Anterior cingulate cortex (tissue), 58 donors: ENCODE measurements around the gene RNASEH2B.

Experiments used
- DNase-seq, 58 donors: peaks; one replicate each; lab custom pipeline; 2025; lab: John Stamatoyannopoulos, UW

RNASEH2B gene

DNA sequence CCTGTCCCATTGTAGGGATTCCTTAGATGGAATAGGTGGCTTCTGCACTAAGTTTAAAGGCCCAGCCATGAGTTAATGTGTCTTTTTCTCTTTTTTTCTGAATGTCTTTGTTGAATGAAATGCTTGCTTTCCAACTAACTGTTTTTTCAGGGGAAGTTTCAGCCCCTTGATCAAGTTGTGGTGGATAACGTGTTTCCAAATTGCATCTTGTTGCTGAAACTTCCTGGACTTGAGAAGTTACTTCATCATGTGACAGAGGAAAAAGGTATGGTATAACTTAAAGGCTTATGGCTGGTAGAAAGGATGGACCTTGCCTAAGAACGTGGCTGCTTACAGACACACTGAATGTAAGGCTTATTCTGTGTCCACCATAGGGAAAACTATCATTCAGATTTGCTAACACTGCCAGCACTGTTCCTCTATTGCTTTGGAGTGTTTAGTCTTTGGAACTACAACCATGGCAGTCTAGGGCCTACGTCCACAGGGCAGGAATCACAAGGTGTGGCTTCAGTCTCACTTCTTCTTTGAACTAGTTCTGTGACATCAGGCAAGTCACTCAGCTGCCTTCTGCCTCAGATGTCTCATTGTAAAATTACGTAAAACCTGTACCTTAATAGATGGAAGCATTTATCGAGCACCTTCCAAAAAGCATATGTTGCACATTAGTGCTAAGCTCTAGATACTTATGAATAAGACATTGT lies 25.3 kb downstream of the RNASEH2B start:
- no peak for DNase-seq

DNA sequence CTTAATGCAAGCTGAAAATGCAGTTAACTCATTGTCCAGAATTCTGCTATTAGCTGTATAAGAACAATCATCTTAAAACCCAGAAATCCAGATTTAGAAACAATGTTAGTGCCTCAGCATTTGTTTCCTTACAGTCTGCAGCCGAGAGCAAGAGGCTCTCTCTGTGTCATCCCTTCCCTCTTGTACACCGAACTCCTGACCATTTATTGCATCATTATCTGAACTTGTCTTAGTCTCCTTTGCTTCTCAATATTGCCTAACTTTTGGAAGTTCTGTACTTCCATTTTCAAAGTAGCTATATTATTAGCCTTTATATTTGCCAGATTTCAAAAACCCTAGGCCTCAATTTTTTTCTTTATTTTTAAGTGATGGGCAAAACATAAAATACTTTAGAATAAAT lies 27.1 kb downstream of the RNASEH2B start:
- no peak for DNase-seq

DNA sequence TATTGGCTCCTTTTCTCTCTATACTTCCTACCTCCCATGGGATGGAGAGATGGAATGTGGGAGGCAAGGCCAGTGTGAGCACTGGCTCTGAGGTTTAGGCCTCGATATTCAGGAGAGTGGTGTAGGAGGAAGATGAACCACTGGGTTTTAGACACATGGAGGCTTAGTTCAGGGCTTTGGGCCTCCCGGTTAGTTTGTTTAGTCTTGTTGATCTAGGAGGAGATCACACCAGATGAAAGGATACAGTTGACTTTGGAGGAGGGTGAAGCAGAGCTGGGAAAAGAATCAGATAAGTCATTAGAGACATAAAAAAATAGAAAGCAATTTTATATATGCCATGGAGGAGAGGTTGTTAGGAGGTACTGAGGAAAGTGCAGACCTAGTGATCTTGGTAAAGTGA lies 30.9 kb downstream of the RNASEH2B start:
- no peak for DNase-seq

DNA sequence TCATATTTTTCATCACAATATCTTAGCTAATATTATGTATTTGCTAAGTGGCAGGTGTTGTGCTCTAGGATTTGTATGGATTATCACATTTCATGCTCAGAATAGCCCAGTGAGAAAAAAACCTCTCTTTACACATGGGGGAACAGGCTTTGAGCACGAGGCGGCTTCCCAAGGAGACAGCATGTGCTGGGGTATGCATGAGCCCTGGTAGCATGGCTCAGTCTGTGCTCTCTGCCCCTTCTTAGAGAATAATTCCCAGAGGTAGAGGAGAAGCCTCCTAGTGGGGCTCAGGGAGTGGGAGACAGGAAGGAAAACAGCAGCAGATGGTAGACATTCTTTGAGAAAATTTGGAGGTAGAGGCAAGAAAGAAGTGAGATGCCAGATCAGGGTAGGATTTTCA lies 31.6 kb downstream of the RNASEH2B start:
- DNase-seq, result no peak

DNA sequence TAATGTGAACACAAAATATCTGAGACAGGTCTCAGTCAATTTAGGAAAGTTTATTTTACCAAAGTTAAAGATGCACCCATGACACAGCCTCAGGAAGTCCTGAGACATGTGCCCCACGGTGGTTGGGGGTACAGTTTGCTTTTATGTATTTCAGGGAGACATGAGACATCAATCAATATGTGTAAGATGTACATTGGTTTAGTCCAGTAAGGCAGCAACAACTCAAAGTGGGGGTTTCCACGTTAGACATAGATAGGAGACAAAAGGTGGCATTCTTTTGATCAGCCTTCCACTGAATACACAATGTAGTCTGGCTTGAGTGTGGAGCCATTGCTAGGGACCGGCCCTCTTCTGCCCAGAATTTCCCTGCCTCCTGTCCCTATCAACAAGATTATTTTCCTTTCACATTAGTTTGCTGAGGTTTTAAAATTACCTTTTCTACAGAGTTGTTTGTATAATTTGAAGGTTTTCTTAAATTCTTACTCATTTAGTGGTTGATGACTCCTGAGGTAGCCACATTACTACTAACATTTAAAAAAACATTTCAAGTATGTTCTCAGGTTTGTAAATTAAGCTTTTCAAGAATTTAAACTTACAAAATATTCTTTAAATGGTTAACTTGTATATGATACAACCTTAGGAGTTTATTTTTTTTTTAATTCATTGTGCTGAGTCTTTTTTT lies 33.2 kb downstream of the RNASEH2B start:
- no peak for DNase-seq

DNA sequence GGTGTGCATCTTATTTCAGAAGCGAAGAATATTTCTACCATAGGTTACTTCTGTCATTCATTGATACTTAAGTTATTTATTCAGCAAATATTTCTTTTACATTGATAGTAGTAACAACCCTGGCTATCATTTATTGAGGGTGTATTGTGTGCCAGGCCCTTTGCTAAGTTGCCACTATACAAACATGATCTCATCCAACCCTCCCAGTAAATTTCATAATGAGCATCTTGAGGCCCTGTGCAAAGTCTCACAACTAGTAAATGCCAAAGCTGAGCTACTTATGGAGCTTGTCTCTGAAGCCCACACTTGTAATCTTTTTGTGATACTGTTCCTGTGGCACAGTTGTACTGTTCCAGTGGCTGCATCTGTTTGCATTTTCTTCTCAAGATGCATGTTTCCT lies 36.1 kb downstream of the RNASEH2B start:
- no peak for DNase-seq

DNA sequence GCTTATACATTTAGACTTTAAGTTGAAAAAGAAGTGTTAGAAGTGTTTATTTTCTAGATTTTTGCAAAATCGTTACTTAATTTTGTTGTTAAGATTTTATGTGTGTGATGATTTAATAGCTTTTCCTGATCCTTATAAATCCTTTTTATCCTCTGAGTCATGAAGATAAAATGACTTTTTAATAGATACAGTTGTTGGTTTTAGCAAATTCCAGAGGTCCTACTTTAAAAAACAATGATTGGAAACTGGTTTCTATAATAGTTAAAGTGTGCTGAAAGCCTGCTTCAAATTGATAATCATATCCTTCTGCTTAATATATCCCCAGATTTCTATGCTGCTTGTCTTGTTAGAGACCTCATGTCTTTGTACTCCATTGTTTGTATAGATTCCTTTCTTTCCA lies 39.0 kb downstream of the RNASEH2B start:
- DNase-seq, result no peak

DNA sequence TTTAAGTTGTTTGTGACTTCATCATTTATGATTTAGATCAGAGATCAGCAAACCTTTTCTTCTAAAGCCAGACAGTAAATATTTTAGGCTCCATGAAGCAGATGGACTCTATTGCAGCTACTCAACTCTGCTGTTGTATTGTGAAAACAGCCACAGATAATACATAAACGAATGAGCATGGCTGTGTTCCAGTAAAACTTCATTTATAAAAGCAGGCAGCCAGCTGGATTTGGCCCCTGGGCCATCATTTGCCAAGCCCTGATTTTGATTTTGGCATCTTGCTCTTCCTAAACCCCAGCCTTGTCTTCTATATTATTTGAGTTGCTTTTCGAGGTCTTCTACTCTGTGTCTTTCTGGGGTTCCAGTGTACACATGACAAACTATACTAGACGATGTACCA lies 41.3 kb downstream of the RNASEH2B start:
- no peak for DNase-seq

DNA sequence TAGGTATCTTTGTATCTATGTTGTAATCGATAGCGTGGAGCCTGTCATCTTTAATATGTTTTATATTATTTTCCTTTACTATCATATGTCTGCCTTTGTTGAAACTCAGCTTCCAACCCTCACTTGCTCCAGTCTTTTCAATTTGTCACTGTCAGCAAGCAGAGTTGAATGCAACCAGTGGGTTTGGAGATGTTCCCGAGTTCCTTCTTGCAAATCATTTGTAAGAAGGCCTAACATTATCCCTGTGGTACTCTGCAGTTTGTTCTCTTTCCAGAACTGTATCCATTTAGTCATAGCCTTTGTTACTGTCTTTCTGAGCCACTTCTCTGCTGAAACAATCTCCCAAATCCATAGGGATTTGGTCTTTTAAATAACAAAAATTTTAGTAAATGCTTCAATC lies 41.8 kb downstream of the RNASEH2B start:
- no peak for DNase-seq

DNA sequence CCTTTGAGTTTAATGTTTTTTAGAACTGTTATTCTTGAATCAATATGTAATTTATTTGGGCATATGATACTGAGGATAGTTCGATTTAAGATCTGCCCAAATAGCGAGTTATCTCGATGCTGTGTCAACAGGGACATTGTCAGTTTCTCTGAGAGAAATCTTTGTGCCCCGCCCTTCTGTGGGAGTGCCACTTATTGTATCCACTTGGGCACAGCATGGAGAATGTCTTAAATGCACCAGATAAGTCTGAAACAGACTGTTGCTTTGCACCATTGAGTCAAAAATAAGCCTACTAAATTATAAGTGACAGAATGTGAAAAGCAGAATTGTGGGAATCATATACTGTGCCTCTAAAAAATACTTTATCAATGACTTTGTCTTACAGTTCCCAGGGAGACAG lies 45.6 kb downstream of the RNASEH2B start:
- DNase-seq, result no peak

DNA sequence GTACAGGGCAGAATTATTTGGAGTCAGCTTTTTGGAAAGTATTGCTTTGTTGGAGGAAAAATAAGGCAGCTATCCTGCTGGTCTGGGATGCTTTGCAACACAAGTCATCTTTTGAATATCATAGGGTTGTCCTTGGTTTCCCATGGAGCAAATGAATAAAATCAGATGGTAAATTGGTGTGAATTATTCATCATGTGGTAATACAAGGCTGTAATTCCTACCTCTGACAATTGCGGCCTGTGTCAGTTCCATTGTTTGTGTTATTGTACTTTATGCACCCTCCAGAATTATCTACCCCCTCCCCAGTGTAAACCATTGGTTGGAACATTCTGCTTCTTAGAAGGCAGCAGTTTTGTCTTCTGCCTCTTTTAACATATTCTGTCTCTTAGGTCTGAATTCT lies 46.2 kb downstream of the RNASEH2B start:
- no peak for DNase-seq

DNA sequence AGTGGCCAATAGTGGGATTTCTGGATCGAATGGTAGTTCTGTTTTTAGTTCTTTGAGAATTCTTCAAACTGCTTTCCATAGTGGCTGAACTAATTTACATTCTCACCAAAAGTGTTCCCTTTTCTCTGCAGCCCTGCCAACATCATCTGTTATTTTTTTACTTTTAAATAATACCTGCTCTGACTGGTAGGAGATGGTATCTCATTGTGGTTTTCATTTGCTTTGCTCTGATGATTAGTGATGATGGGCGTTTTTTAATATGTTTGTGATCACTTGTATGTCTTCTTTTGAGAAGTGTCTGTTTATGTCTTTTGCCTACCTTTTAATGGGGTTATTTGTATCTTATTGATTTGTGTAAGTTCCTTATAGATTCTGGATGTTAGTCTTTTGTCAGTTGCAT lies 48.0 kb downstream of the RNASEH2B start:
- no peak for DNase-seq

DNA sequence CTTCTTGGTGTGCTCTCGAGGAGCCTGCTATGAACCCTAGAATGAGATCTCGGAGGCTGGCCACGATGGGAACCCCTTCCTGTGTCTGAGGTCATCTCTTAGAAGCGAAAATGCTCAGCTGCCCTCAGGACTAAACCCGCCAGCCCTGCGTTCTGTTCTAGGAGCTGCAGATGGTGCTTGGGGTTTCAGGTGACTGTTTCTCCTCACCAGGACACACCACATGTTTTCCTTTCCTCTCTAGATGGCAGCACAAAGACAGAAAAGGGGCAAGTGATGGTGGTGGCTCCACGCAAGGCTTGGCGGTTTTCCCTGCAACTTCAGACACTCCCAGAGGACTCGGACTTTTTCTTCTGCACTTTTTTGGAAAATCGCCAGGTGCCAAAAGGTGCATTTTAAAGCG lies 60.1 kb downstream of the RNASEH2B start:
- DNase-seq, result no peak

DNA sequence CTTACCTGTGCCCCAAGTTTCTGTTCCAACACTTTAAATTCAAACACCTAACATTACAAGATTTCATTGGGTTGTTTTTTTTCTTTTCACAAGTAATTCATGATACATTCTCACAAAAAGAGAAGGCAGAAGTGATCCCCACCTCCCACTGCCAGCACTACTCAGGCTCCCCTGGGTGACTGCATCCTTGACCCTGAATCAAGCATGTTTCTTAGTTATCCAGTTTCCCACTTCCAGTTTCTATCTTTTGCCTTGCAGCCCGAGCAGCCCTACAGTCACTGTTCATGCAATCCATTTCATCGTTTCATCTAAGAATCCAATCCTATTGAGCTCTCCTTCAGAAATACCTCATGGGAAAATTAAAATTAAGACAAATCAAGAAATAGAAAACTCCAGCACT lies 61.4 kb downstream of the RNASEH2B start:
- DNase-seq, result no peak

DNA sequence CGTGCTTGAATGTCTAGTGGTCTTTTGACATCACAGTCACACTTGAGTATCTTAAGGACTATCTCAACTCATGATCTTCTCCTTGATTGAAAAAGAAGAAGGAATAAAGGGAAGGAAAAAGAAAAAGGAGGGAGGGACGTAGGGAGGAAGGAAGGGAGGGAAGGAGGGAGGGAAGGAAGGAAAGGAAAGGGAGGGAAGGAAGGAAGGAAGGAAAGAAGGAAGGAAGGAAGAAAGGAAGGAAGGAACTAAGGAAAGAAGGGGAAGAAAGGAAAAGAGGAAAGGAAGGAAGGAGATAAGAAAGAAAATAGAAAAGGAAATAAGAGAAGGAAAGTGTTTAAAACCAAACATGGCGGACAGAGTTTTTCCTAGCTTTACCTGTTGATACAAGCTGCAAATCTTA lies 64.7 kb downstream of the RNASEH2B start:
- no peak for DNase-seq

DNA sequence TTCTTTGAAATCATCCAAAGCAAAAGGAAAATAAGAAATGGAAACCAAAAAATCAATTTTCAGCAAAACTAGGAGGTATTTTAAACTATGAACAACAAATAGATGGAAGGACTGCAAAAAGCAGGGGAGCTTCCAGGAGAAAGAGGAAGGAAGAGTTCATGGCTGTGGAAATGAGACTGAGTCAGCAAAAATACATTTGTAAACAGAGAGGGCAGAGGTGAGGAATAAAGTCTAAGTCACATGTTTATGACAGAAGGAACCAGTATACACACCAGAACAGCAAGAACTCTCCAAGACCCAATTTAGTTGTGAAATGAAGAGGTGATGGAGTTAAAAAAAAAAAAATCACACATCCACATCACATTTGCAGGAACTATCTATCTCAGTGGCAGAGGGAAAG lies 69.6 kb downstream of the RNASEH2B start:
- DNase-seq, result no peak

DNA sequence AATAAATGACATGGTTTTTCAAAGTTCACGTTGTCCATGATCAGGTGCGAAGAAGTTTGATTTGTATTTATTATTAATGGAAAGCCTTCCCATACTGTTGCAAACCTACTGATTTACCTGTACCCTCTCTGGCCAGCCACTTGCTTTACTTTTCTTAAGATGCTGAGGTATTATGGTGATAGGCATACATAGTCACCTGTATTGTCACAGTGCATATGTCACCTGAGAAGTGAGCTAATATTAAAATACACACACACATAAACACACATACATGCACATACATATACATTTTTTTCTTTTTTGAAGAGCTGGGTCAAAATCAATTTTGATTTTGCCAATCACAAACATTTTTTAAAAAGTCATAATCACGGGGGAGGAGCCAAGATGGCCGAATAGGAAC lies 72.1 kb downstream of the RNASEH2B start:
- no peak for DNase-seq

DNA sequence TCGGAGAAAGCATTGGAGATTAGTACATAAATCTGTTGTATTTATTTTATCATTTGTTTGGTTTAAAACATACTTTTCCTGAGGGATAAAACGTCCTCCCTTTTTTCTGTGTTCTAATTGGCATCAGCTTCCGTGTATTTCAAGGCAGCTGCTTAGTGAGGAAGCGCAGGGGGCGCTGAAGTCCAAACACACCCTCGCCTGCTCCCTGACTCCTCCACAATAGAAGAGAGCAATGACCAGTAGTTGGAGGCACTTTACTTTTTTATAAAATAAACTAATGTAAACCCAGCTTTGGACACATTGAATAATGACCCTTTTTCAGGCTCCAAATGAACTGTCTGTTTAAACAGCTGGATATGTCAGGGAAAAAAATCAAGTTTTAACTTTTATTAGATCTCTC lies 79.9 kb downstream of the RNASEH2B start:
- DNase-seq, result no peak

DNA sequence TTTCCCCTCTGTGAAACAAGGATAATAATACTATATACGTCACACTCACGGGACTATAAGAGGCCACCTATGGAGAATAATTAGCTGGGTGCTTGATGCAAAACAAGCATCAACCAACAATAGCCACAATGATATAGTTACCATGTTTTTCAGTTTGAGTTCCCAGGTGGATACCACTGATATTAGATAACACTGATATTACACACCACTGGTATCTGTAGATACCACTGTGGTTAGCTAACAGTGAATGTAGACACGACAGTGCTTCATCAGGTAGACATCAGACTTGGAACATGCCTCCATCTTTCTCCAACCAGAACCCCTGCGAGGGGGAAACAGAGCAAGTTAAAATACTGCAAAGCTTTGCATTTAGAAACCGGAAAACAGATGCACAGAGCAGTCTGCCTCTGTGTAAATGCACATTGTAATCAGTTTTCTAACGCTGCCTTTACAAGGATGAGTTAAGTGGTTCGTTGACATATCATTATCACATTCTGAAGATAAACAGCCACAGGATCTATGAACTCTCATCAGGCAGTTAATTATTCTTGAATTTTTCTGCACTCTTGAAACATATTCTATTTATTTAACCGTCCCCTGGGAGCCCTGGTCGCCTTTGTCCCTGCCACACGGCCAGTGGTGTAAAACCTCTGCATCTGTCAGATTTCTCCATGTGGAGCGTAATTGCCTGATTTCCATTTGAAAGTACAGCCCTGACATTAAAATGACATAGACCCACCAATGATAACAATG lies 80.7 kb downstream of the RNASEH2B start:
- DNase-seq, result no peak

DNA sequence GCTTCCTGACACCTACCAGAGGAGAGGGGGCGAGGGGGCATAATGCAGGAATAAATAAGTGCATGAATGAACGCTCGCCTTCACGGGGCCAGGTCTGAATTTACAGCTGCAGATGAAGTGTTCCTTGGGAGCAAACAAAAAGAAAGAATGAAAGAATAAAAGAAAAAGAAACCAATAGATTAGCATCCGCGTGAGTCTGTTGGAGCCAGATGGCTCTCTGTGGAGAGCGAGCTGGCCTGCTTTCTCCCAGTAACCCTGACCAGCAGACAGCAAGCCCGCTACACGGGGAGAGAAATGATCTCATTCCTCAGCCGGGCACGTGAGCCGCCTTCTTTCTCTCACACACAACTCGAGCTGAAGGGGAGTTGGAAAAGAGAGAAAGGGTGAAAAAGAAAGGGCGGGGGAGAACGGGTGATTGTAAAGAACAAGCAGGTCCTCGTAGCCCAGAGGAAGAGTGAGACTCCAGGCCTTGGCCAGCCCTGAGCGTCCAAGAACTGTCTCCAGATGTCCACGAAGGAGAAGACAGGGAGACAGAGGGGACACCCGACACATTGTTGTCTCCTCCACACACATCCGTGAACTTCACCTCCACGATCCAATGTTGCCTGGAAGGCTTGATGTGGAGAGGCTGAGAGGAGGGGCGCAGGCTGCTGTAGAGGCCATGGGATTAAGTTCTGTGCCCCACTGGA lies 81.4 kb downstream of the RNASEH2B start:
- DNase-seq, result peak in 42 of 58 donors; percentile 10 to 69 (median 46)
